GM10266 (cell line): ENCODE measurements around the gene HDDC3.
A peak's percentile ranks its signal among the peaks of the same experiment; 100 is the strongest.

Source experiments
- DNase-seq: peaks from one replicate; pipeline ENCODE4 v3.0.0; 2012; ENCODE audit errors: extremely low spot score
- CTCF ChIP-seq: IDR thresholded peaks from 2 replicates; pipeline ENCODE4 v1.5.1; 2012; ENCODE audit warnings: mild to moderate bottlenecking, low read depth; ENCODE audit not compliant: control insufficient read depth, insufficient read depth; ENCODE audit errors: missing control alignments

Gene HDDC3

DNA sequence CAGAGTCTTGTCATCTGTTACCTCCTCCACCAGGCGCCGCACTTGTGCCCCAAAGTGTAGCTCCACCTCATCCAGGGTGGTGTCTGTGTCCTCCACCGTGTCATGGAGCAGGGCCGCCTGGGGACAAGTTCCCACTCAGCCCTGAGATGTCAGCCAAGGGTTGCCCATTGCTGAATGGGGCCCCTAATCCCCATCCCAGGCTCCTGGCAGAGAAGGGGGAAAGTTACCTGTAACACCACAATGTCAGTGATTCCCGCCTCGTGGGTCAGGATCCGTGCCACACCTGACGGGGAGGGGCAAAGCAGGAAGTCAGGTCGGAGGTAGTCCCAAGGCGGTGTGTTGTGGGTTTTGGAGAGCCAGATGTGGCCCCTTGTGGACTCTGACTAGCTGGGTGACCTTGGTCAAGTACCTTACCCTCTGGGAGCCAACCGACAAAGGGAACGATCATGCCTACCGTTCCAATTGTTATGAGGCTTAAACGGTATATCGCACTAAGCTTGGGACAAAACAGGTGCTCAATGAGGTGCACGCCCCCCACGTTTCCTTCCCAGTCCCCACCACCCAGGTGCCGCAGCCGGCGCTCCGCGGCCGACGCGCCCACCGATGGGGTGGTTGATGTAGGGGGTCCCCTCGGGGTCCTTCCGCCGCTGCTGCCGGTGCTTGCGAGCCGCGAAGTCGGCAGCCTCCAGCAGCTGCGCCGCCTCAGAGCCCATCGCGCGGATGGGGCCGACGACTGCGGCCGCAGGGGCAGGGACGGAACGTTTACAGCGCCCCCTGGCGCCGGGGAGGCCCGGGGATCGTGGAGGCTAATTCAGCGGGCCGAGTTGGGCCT is at the start of gene HDDC3:
TSS of gene HDDC3 (minus strand) at position 722 of the 832 bp plus-strand sequence. CDS start at position 713, 9 bp downstream.
- DNase-seq, result peak; percentile 89
- peak; percentile 99 for TF ChIP-seq CTCF

- TF ChIP-seq CTCF, result no peak
- DNase-seq, result no peak
These were observed 49.8 kb upstream of the HDDC3 start for GRCh38 chr15:90982135-90982534.

DNA sequence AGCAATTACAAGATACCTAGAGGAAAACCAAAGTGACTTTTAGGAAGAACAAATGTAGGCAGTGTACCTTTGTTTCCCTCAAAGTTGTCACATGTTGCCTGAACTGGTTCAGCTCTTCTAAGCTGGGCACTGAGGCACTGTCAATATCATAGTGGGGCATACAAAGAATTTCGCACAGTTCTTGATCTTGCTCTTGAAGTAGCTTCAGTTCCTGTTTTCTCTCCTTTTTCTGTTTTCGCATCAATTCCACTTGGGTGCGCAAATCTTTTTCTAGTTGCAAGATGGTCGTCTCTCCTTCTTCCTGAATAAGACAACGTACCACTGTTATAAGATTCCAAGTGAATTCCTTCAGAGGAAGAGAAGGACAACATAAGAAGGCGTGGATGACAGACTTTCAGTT is 49.3 kb upstream of the HDDC3 start:
- DNase-seq, result no peak
- no peak for TF ChIP-seq CTCF

- no peak for DNase-seq
- no peak for TF ChIP-seq CTCF
These were observed 47.2 kb upstream of the HDDC3 start for GRCh38 chr15:90979582-90979981.

DNA sequence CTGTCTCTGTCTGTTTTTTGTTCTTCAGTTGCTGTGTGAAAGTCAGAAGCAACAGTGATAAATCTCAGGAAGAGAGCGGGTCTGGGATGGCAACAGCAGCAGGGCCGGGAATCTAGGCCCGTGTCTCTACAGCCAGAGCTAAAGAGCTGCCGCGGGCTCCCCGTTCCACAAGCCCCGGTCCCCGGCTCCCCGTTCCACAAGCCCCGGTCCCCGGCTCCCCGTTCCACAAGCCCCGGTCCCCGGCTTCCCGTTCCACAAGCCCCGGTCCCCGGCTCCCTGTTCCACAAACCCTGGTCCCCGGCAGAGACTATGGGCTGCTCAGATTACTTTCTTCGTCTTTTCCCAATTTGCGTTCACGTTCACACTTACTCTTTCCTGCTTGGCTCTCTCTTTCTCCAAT is 41.9 kb upstream of the HDDC3 start:
- no peak for TF ChIP-seq CTCF

GRCh38 chr15:90972133-90972532 is 39.8 kb upstream of the HDDC3 start:
- no peak for TF ChIP-seq CTCF
- no peak for DNase-seq

More for the DNA sequence above, 41.9 kb upstream of the HDDC3 start:
- no peak for DNase-seq

GRCh38 chr15:90970274-90970673 is 37.9 kb upstream of the HDDC3 start:
- DNase-seq, result no peak
- TF ChIP-seq CTCF, result no peak
